DMS53 treated with DMSO at 0.1 percent for 48 hours (cell line): ENCODE data around the gene SLC4A4.
"Not testable (repeated sequence)": the region's sequence is repeated elsewhere in the genome, so short reads cannot be mapped to it uniquely, and the experiment has no call there.

Experiments used
- DNase-seq: peaks from one replicate; lab custom pipeline; 2025; ENCODE audit not compliant: unreplicated experiment; lab: John Stamatoyannopoulos, UW

The SLC4A4 gene

GRCh38 chr4:71406459-71406963 lies 67.7 kb downstream of the SLC4A4 start:
- DNase-seq = no peak

GRCh38 chr4:71408961-71409360 lies 70.1 kb downstream of the SLC4A4 start:
- not testable (repeated sequence) for DNase-seq

DNA sequence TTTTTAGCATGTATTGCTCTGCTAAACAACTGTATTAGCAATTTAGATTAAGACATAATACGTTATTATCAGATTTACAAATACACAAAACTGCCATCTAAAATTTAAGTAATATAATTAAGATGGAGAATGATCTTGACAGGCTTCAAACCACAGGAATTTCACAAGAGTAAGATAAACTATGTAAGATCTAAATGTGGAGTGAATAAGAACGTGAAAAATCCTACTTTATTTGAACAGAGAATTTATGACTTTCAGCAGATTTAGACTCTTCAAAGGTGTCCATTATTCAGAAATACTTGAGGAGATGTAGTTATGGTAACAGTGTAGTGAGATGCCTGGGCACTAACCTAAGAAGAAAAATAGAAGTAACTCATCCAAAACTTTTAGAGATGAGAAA lies 73.2 kb downstream of the SLC4A4 start:
- no peak for DNase-seq

DNA sequence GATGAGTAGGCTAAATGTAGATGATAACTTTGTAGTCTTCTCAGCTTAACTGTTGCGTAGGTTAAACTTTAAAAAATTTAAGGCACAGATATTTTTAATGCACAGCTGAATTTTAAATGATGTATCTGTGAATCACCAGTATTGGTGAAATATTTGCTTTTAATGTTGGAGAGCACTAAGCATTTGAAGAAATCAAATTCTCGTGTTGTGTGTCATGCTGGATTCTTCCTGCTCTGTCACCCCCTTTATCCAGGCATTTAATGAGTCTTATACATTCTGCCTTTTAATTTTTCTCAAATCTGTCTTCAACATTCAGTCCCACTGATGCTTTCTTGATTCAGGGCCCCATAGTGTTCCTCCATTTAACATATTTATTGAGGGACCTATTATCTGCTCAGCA lies 76.7 kb downstream of the SLC4A4 start:
- no peak for DNase-seq

GRCh38 chr4:71417150-71417549 lies 78.3 kb downstream of the SLC4A4 start:
- DNase-seq = no peak

- DNase-seq = no peak
Measured at GRCh38 chr4:71426381-71427042, 87.7 kb downstream of the SLC4A4 start.

DNA sequence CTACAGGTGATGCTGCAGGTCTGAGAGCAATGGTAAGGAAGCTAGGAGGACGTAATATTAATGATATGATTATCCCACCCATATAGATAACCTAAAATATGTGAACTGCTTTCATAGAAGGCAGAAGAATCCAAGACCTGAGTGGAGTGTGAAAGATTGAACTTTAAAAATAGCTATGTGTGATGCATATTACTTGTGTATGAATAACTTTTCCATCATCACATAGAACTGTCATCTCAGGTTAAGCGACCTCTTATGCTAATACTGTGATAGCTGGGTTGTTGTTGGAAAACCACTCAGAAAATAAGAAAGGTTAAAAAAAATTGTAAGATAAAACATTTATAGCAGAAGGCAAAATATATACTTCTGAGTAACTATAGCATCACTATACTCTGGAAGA lies 90.3 kb downstream of the SLC4A4 start:
- DNase-seq = no peak

DNA sequence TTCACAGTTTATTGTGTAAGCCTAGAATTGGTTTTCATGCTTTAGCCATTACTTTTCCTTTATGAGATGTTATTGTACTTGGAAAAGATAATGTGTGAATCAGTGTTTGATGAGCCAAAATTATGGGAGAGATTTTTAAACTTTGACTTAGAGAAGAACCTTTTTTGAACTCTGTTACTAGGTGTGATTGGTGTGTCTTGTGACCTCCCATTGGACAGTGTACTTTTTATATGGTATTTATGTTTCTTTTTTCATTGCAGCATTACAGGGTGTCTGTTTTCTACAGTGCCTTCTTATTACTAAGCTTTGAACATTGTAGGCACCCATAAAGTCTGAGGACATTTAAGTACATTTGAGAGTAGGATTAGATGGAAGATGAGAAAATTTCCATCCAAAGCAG lies 91.1 kb downstream of the SLC4A4 start:
- no peak for DNase-seq

DNA sequence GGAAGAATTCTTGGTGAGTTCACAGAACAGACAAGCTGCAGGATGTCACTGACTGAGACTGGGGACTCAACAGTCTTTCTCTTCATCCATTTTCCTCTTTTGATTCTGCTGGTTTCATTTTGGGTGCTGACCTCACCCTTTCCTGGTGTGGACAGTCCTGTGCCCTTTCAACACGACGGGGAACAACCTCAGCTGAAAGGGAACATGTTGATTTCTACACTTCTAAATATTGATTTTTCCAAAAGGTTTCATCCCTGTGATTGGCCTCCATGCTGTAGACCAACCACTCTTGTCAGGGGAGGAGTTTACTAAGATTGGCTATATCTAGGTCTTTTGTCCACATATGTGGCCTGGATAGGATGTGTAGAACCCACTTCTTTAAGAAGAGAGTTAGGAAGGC lies 91.8 kb downstream of the SLC4A4 start:
- DNase-seq = no peak

DNA sequence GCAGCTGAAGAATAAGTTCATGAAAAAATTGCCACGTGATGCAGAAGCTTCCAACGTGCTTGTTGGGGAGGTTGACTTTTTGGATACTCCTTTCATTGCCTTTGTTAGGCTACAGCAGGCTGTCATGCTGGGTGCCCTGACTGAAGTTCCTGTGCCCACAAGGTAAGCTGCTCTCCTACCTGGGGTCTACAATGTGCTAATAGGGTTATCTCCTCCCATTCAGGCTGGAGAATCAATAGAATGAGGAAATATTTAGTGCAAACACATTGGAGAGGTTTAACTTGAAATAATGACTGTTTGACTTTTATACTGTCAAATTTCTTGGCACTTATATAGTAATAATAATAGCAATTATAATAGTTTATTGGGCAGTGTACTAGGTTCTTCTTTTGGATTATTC lies 101.8 kb downstream of the SLC4A4 start:
- DNase-seq = no peak

GRCh38 chr4:71441186-71442169 lies 102.7 kb downstream of the SLC4A4 start:
- DNase-seq = no peak

DNA sequence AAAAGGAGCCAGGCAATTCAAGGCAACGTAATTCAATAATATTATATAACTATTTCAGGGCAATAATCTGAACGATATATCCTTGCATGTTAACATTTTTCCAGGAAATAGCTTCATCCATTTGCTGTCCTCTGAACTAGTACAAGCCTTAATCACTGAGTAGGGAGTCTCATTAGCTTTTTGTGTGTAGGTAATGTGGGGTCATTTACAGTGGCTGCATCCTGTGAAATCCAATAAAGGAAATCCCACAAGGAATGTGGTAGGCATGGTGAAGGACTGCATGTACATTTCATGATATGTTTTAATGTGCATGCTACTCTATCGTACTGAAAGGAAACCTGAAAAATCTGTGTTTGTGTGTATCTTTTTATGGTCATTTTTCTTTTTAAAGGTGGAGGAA lies 103.5 kb downstream of the SLC4A4 start:
- no peak for DNase-seq

GRCh38 chr4:71444395-71444794 lies 105.6 kb downstream of the SLC4A4 start:
- DNase-seq = no peak

- DNase-seq = no peak
Measured at GRCh38 chr4:71445811-71446210, 107.0 kb downstream of the SLC4A4 start.

- no peak for DNase-seq
Measured at GRCh38 chr4:71446479-71447081, 107.8 kb downstream of the SLC4A4 start.

DNA sequence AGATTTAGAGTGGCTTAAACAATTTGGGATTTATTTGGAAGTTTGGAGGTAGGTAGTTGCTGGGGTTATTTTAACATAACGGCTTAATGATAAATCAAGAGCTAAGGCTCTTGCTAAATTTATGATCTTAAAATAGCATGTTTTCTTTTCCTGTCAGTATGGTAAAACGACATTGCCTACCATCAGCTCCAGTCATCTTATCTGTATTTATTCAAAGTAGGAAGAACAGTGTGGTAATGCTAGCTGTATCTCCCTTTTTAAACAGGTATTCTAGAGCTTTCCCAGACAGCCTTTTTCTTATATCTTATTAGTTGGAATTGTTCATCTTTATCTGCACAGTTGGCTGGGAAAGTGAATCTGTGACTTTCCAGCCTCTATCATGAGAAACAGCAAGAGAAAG lies 110.2 kb downstream of the SLC4A4 start:
- DNase-seq = no peak

- no peak for DNase-seq
Measured at GRCh38 chr4:71449878-71450277, 111.1 kb downstream of the SLC4A4 start.

DNA sequence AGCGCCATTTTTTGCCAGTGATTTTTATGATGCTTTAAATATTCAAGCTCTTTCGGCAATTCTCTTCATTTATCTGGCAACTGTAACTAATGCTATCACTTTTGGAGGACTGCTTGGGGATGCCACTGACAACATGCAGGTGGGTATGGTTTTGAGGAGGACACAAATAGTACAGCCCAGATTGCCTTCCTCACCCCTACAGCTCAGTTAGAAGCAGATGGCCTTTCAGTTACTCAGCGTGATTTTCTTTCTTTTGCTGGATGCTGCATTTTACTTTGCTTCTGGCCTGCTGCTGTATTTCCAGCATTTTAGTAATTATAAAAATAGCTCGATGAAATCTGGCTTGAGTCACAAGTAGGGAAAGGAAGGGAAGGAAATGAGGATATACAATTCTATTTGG lies 114.7 kb downstream of the SLC4A4 start:
- DNase-seq = no peak

- peak; percentile 81 for DNase-seq
Measured at GRCh38 chr4:71456841-71457240, 118.0 kb downstream of the SLC4A4 start.

GRCh38 chr4:71460371-71460770 lies 121.6 kb downstream of the SLC4A4 start:
- DNase-seq = no peak

DNA sequence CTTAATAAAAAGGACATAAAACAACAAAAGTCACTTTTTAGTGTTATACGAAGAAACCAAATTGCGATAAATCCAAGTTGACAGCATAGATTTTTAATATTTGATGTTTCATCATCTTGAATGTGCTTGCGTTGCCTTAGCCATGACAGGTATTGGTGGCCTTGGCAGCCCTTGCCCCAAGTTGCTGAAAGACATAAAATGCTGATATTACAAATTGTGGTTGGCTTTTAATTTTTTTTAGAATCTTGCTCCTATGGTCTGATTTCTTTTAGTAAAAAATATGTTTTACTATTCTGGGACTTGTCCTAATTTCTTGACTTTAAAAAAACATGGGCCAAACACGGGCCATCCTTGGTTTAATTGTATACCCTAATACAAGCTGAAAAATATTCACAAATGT lies 122.6 kb downstream of the SLC4A4 start:
- DNase-seq = no peak

DNA sequence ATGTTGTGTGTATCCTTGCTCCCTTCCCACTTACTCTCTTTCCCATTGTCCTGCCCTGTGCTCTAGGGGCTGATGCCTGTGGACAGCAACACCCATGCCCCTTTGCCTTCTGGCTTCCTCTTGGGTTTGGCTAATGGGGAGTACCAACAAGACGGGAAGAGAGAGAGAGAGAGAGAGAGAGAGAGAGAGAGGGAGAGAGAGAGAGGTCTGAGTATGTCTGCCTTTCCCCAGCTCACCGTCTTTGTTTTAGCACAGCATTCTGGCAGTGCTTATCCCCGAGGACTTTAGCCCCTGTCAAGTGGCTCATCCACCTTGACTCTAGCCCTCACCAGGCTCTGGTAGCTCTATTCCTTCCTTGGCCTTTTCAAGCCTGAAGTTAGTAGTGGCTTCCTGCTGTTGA lies 128.0 kb downstream of the SLC4A4 start:
- DNase-seq = peak; percentile 2
